OCI-LY1 (cell line): ENCODE measurements around the gene A2M.

ENCODE experiments used
- H2AFZ ChIP-seq: fragments of 200-600 bp; sonication (generic), shearing (Covaris generic); 2 replicates; pipeline ENCODE4 v1.6.0; 2014; ENCODE audit warnings: antibody characterized with exemption, mild to moderate bottlenecking, low read length
- H3F3A ChIP-seq: fragments of 200-600 bp; sonication (generic), shearing (Covaris generic); 2 replicates; pipeline ENCODE4 v1.6.0; 2014; ENCODE audit warnings: mild to moderate bottlenecking, antibody characterized with exemption, low read length, moderate library complexity; ENCODE audit not compliant: insufficient read depth
- H3K27ac ChIP-seq: fragments of 200-600 bp; sonication (generic); 2 replicates; pipeline ENCODE4 v1.5.1; 2014; ENCODE audit warnings: low read length, mixed run types, mild to moderate bottlenecking, low read depth; ENCODE audit not compliant: poor library complexity, severe bottlenecking
- H3K27me3 ChIP-seq: fragments of 200-600 bp; sonication (generic); 2 replicates; pipeline ENCODE4 v1.6.0; 2014; ENCODE audit warnings: antibody characterized with exemption, mild to moderate bottlenecking, low read length, moderate library complexity; ENCODE audit not compliant: insufficient read depth
- H3K36me3 ChIP-seq: fragments of 200-600 bp; sonication (generic); 2 replicates; pipeline ENCODE4 v1.6.1; 2014; ENCODE audit warnings: mild to moderate bottlenecking, antibody characterized with exemption, low read length, moderate library complexity, mixed read lengths; ENCODE audit not compliant: insufficient read depth
- H3K4me1 ChIP-seq: fragments of 200-600 bp; sonication (generic); 2 replicates; pipeline ENCODE4 v1.5.1; 2014; ENCODE audit warnings: mild to moderate bottlenecking, low read length, moderate library complexity; ENCODE audit not compliant: insufficient read depth, severe bottlenecking
- H3K4me2 ChIP-seq: fragments of 200-600 bp; sonication (generic), shearing (Covaris generic); 2 replicates; pipeline ENCODE4 v1.6.1; 2014; ENCODE audit warnings: low read length
- H3K4me3 ChIP-seq: fragments of 200-600 bp; sonication (generic); 2 replicates; pipeline ENCODE4 v1.5.1; 2014; ENCODE audit warnings: low read length, low read depth, mild to moderate bottlenecking, mixed read lengths; ENCODE audit not compliant: poor library complexity, severe bottlenecking
- H3K79me2 ChIP-seq: fragments of 200-600 bp; shearing (Covaris generic); 2 replicates; pipeline ENCODE4 v1.6.1; 2016; ENCODE audit warnings: mixed run types, low read length, mixed read lengths; ENCODE audit not compliant: insufficient read depth
- H3K9ac ChIP-seq: fragments of 200-600 bp; sonication (generic), shearing (Covaris generic); 2 replicates; pipeline ENCODE4 v1.6.1; 2014; ENCODE audit warnings: mild to moderate bottlenecking, low read length, mixed read lengths
- H3K9me2 ChIP-seq: fragments of 200-600 bp; sonication (generic), shearing (Covaris generic); 2 replicates; pipeline ENCODE4 v1.6.1; 2014; ENCODE audit warnings: low read depth, mild to moderate bottlenecking, low read length, mixed read lengths
- H3K9me3 ChIP-seq: fragments of 200-600 bp; shearing (Covaris generic); 2 replicates; pipeline ENCODE4 v1.6.1; 2014; ENCODE audit warnings: low read length, mixed read lengths
- H4K20me1 ChIP-seq: fragments of 200-600 bp; sonication (generic), shearing (Covaris generic); 2 replicates; pipeline ENCODE4 v1.6.0; 2016; ENCODE audit warnings: mild to moderate bottlenecking, low read length; ENCODE audit not compliant: insufficient read depth
- CTCF ChIP-seq: fragments of 200-600 bp; sonication (generic), shearing (Covaris generic); IDR thresholded peaks from 2 replicates; pipeline ENCODE4 v1.5.1; 2017; ENCODE audit warnings: mild to moderate bottlenecking, antibody characterized with exemption, low read length, moderate library complexity, mixed read lengths
- EZH2 ChIP-seq: fragments of 200-600 bp; sonication (generic), shearing (Covaris generic); IDR thresholded peaks from 2 replicates; pipeline ENCODE4 v1.8.0; 2017; ENCODE audit warnings: borderline replicate concordance, mixed run types, mild to moderate bottlenecking, antibody characterized with exemption, low read length, moderate library complexity, mixed read lengths

The A2M gene

GRCh38 chr12:9112076-9112853 lies 3.5 kb downstream of the A2M start:
- H3K4me2 ChIP-seq, result no peak overlapping the region
- no peak overlapping the region for H3K27ac ChIP-seq

GRCh38 chr12:9111525-9111924 lies 4.2 kb downstream of the A2M start:
- H3K36me3 ChIP-seq, result no peaks in the 10 kb centered on the region

More at GRCh38 chr12:9112076-9112853, 3.5 kb downstream of the A2M start:
- Histone ChIP-seq H3K4me1 (no peaks in the 10 kb centered on the region), H3K27me3 (no peaks in the 10 kb centered on the region), H3K4me3 (no peak overlapping the region), H3K9me2 (no peaks in the 10 kb centered on the region), H3K9me3 (no peaks in the 10 kb centered on the region), H3K79me2 (no peaks in the 10 kb centered on the region), H3K36me3 (no peaks in the 10 kb centered on the region), H3F3A (no peaks in the 10 kb centered on the region), H3K9ac (no peak overlapping the region), H2AFZ (no peak overlapping the region), H4K20me1 (no peaks in the 10 kb centered on the region)
- TF ChIP-seq CTCF (no peak), EZH2 (no peak)

GRCh38 chr12:9109737-9110491 lies 5.8 kb downstream of the A2M start:
- Histone ChIP-seq H3K4me1 (no peaks in the 10 kb centered on the region), H3K79me2 (no peaks in the 10 kb centered on the region), H3K27ac (no peak overlapping the region), H4K20me1 (no peaks in the 10 kb centered on the region), H3K9ac (no peak overlapping the region), H3K9me3 (no peaks in the 10 kb centered on the region), H3K4me2 (no peak overlapping the region), H3K4me3 (no peak overlapping the region), H3F3A (no peaks in the 10 kb centered on the region), H3K27me3 (no peaks in the 10 kb centered on the region), H3K9me2 (no peaks in the 10 kb centered on the region), H2AFZ (no peak overlapping the region), H3K36me3 (no peaks in the 10 kb centered on the region)
- TF ChIP-seq CTCF (no peak), EZH2 (no peak)

More at GRCh38 chr12:9111525-9111924, 4.2 kb downstream of the A2M start:
- TF ChIP-seq CTCF (no peak), EZH2 (no peak)
- H3K27me3 ChIP-seq, result no peaks in the 10 kb centered on the region
- no peaks in the 10 kb centered on the region for H3F3A ChIP-seq
- no peaks in the 10 kb centered on the region for H4K20me1 ChIP-seq
- no peaks in the 10 kb centered on the region for H3K79me2 ChIP-seq
- H3K4me3 ChIP-seq, result no peak overlapping the region
- H3K9me3 ChIP-seq, result no peaks in the 10 kb centered on the region
- no peak overlapping the region for H3K27ac ChIP-seq
- H2AFZ ChIP-seq, result no peak overlapping the region
- no peaks in the 10 kb centered on the region for H3K4me1 ChIP-seq
- no peak overlapping the region for H3K4me2 ChIP-seq
- H3K9me2 ChIP-seq, result no peaks in the 10 kb centered on the region
- H3K9ac ChIP-seq, result no peak overlapping the region
